Eye (tissue), 1 donor: ENCODE data around the gene DOCK4.

Source experiments
- DNase-seq: peaks from one replicate; pipeline ENCODE4 v3.0.0-alpha.2; 2015

Gene DOCK4

GRCh38 chr7:112103246-112103645, 103.0 kb downstream of the DOCK4 start:
- no peak for DNase-seq

- DNase-seq = no peak
Measured at GRCh38 chr7:112101201-112101846, 104.9 kb downstream of the DOCK4 start.

- DNase-seq = no peak
Measured at GRCh38 chr7:112097524-112097923, 108.7 kb downstream of the DOCK4 start.

GRCh38 chr7:112093409-112093808, 112.8 kb downstream of the DOCK4 start:
- DNase-seq = no peak

- DNase-seq = no peak
Measured at GRCh38 chr7:112092709-112093395, 113.3 kb downstream of the DOCK4 start.

GRCh38 chr7:112092306-112092705, 113.9 kb downstream of the DOCK4 start:
- no peak for DNase-seq

GRCh38 chr7:112091768-112092167, 114.4 kb downstream of the DOCK4 start:
- no peak for DNase-seq

GRCh38 chr7:112089551-112089950, 116.6 kb downstream of the DOCK4 start:
- DNase-seq = no peak

GRCh38 chr7:112088484-112089016, 117.6 kb downstream of the DOCK4 start:
- DNase-seq = no peak

- no peak for DNase-seq
Measured at GRCh38 chr7:112086496-112087254, 119.5 kb downstream of the DOCK4 start.

GRCh38 chr7:112084520-112084971, 121.7 kb downstream of the DOCK4 start:
- DNase-seq = no peak

GRCh38 chr7:112083776-112084355, 122.3 kb downstream of the DOCK4 start:
- peak; percentile 87 for DNase-seq

- no peak for DNase-seq
Measured at GRCh38 chr7:112082306-112082705, 123.9 kb downstream of the DOCK4 start.

GRCh38 chr7:112081778-112082177, 124.4 kb downstream of the DOCK4 start:
- no peak for DNase-seq

- DNase-seq = no peak
Measured at GRCh38 chr7:112080978-112081377, 125.2 kb downstream of the DOCK4 start.

GRCh38 chr7:112080441-112080840, 125.8 kb downstream of the DOCK4 start:
- DNase-seq = no peak

- DNase-seq = no peak
Measured at GRCh38 chr7:112079673-112080072, 126.5 kb downstream of the DOCK4 start.

GRCh38 chr7:112079122-112079521, 127.1 kb downstream of the DOCK4 start:
- DNase-seq = no peak

- peak; percentile 25 for DNase-seq
Measured at GRCh38 chr7:112076324-112076723, 129.9 kb downstream of the DOCK4 start.

GRCh38 chr7:112074464-112074863, 131.7 kb downstream of the DOCK4 start:
- DNase-seq = no peak

GRCh38 chr7:112073530-112073929, 132.7 kb downstream of the DOCK4 start:
- DNase-seq = no peak

- DNase-seq = no peak
Measured at GRCh38 chr7:112072541-112073245, 133.5 kb downstream of the DOCK4 start.

- no peak for DNase-seq
Measured at GRCh38 chr7:112071856-112072255, 134.3 kb downstream of the DOCK4 start.
